ENCODE measurements around the gene FSD1. TPM values are rescaled to one million over a fixed set of nuclear protein-coding genes. Genes with fewer than 3 reads are reported as not detected.

Gene FSD1
- total RNA-seq, 1 donor from 2014 or later = 1.5 TPM

DNA sequence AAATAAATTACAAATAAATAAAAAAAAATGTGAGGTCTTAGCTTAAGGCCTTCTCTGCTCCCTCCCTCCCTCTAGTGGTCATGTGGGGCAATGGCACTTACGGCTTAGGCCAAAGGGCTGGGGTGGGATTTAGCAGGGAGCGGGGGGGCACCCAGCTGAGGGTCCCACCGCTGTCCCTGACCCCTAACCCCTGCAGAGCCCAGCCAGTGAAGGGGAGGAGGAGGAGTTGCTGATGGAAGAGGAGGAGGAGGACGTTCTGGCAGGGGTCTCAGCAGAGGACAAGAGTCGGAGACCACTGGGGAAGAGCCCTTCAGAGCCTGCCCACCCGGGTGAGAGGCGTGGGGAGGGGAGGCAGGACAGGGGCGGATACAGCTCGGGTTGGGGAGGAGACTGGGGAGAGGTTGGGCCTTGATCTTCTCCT lies 48.3 kb downstream of the FSD1 start:
- Histone ChIP-seq H3K27ac (no peak overlapping the region), H3K27me3 (no peaks in the 10 kb centered on the region), H3K36me3 (peaks cover 9% of the 10 kb centered on the region), H3K4me1 (no peaks in the 10 kb centered on the region), H3K9me3 (no peaks in the 10 kb centered on the region), H3K4me3 (no peak overlapping the region)
- intact Hi-C loops (cut with DNase I) = no loop called here
- DNase-seq = no peak
- peak; percentile 80 for ATAC-seq
- TF ChIP-seq, protein P1, sequence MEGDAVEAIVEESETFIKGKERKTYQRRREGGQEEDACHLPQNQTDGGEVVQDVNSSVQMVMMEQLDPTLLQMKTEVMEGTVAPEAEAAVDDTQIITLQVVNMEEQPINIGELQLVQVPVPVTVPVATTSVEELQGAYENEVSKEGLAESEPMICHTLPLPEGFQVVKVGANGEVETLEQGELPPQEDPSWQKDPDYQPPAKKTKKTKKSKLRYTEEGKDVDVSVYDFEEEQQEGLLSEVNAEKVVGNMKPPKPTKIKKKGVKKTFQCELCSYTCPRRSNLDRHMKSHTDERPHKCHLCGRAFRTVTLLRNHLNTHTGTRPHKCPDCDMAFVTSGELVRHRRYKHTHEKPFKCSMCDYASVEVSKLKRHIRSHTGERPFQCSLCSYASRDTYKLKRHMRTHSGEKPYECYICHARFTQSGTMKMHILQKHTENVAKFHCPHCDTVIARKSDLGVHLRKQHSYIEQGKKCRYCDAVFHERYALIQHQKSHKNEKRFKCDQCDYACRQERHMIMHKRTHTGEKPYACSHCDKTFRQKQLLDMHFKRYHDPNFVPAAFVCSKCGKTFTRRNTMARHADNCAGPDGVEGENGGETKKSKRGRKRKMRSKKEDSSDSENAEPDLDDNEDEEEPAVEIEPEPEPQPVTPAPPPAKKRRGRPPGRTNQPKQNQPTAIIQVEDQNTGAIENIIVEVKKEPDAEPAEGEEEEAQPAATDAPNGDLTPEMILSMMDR (IDR thresholded peaks at IDR 0.05) = peak; percentile 88

DNA sequence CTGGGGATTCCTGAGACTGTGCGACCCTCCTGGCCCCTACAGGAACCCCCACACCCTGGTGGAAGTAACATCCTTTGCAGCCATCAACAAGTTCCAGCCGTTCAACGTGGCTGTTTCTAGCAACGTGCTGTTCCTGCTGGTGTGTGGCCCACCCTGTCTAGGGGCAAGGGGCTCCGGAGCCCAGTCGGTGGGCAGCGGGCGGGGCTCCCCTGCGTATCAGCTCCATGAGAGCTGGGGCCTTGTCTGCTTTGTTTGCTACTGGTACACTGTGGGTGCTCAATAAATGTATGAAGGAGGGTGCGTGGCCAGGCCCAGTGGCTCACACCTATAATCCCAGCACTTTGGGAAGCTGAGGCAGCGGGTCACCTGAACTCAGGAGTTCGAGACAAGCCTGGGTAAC lies 49.9 kb downstream of the FSD1 start:
- H3K27ac ChIP-seq = no peak overlapping the region
- no peaks in the 10 kb centered on the region for H3K9me3 ChIP-seq
- intact Hi-C loops (cut with DNase I) = no loop called here
- no peaks in the 10 kb centered on the region for H3K27me3 ChIP-seq
- no peak for DNase-seq
- peaks cover 16% of the 10 kb centered on the region for H3K36me3 ChIP-seq
- no peak overlapping the region for H3K4me3 ChIP-seq
- TF ChIP-seq, protein P1 (IDR thresholded peaks at IDR 0.05) = no peak
- no peak for ATAC-seq
- H3K4me1 ChIP-seq = no peaks in the 10 kb centered on the region

DNA sequence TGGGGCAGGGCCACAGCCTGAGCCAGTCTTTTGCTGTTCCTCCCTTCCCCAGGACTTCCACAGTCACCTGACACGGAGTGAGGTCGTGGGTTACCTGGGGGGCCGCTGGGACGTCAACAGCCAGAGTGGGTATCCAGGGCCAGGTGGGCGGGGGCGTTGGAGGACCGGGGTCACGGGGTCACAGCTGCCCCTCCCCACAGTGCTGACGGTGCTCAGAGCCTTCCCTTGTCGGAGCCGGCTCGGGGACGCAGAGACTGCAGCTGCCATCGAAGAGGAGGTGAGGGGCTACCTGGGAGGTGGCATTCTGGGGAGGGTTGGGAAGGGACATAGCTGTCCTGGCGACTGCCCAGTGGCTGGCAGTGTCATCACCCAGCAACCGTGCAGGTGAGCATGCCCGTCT lies 50.5 kb downstream of the FSD1 start:
- no peak overlapping the region for H3K27ac ChIP-seq
- H3K9me3 ChIP-seq = no peaks in the 10 kb centered on the region
- H3K4me1 ChIP-seq = no peaks in the 10 kb centered on the region
- intact Hi-C loops (cut with DNase I) = no loop called here
- no peaks in the 10 kb centered on the region for H3K27me3 ChIP-seq
- DNase-seq (no peak), ATAC-seq (no peak)
- peaks cover 22% of the 10 kb centered on the region for H3K36me3 ChIP-seq
- no peak overlapping the region for H3K4me3 ChIP-seq
- TF ChIP-seq, protein P1 (IDR thresholded peaks at IDR 0.05) = no peak

DNA sequence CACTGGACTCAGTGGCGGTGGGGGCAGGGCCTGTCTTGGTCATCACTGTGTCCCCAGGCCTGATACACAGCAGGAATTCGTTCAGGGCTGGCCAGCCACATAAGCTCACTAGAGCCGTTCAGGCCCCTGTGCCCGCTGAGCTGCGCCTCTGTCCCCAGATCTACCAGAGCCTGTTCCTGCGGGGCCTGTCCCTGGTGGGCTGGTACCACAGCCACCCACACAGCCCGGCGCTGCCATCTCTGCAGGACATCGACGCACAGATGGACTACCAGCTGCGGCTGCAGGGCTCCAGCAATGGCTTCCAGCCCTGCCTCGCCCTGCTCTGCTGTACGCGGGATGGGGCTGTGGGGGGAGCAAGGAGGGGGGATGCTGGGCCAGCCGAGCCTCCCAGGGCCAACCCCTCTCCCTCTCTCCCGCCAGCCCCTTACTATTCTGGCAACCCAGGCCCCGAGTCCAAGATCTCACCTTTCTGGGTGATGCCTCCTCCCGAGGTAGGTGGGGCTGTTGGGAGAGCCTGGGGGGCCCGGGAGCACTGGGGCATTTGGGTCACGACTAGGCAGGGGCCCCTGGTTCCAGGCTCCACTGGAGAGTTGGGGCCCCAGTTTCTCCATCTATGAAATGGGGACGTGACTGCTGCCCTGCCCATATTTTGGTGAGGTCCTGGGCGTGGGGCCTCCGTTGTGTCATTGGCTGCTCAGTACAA lies 52.8 kb downstream of the FSD1 start:
- Histone ChIP-seq H3K27me3 (no peaks in the 10 kb centered on the region), H3K4me3 (no peak overlapping the region), H3K9me3 (no peaks in the 10 kb centered on the region), H3K36me3 (peaks cover 43% of the 10 kb centered on the region), H3K4me1 (no peaks in the 10 kb centered on the region), H3K27ac (no peak overlapping the region)
- TF ChIP-seq, protein P1 (IDR thresholded peaks at IDR 0.05) = no peak
- no peak for ATAC-seq
- no peak for DNase-seq
- intact Hi-C loops (cut with DNase I) = no loop called here

DNA sequence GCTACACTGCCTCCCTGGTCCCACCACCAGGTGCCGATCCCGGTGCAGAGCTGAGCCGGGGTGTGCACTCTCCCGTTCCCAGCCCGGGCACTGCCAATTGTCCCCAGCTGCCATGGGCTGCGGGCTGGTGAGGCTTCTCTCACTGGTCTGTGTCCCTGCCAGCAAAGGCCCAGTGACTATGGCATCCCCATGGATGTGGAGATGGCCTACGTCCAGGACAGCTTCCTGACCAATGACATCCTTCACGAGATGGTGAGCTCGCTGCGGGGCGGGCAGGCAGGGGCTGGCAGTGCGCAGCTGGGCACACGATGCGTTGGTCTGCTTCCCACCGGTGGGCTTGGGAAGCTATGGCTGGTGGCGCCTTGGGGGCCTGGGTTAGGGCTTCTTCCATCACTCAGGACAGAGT lies 53.5 kb downstream of the FSD1 start:
- no peaks in the 10 kb centered on the region for H3K9me3 ChIP-seq
- H3K4me1 ChIP-seq = no peaks in the 10 kb centered on the region
- no peak overlapping the region for H3K4me3 ChIP-seq
- DNase-seq (no peak), ATAC-seq (no peak)
- TF ChIP-seq, protein P1 (IDR thresholded peaks at IDR 0.05) = no peak
- H3K27me3 ChIP-seq = no peaks in the 10 kb centered on the region
- peaks cover 50% of the 10 kb centered on the region for H3K36me3 ChIP-seq
- intact Hi-C loops (cut with DNase I) = no loop called here
- H3K27ac ChIP-seq = no peak overlapping the region
